PFSK-1 (cell line): ENCODE data around the gene ANKZF1.
A peak's percentile ranks its signal among the peaks of the same experiment; 100 is the strongest.

Experiments
- FOXP2 ChIP-seq: optimal IDR thresholded peaks from 2 replicates; pipeline ENCODE3; 2011; ENCODE audit warnings: borderline replicate concordance, control low read depth, inconsistent platforms; ENCODE audit not compliant: insufficient read depth; ENCODE audit errors: extremely low read length, extremely low read depth
- POLR2AphosphoS5 ChIP-seq: IDR thresholded peaks from 2 replicates; pipeline ENCODE4 v1.6.1; 2012; ENCODE audit warnings: low read depth, mild to moderate bottlenecking, control low read depth, low read length, moderate library complexity
- REST ChIP-seq, 2 experiments: IDR thresholded peaks; 2 replicates each; pipeline versions ENCODE4 v1.6.1 to v1.8.0; 2011 to 2012; ENCODE audit warnings: low read depth in 2 of 2, low read length in 2 of 2, control low read depth in 1 of 2, inconsistent platforms in 1 of 2, mild to moderate bottlenecking in 1 of 2, moderate library complexity in 1 of 2; ENCODE audit not compliant: insufficient read depth in 1 of 2
- SIN3A ChIP-seq: IDR thresholded peaks from 2 replicates; pipeline ENCODE4 v1.6.1; 2012; ENCODE audit warnings: mild to moderate bottlenecking, low read length, moderate library complexity, borderline replicate concordance; ENCODE audit not compliant: insufficient read depth
- TAF1 ChIP-seq: IDR thresholded peaks from 2 replicates; pipeline ENCODE4 v1.6.1; 2012; ENCODE audit warnings: low read length, control low read depth, borderline replicate concordance; ENCODE audit not compliant: insufficient read depth

ANKZF1 gene

GRCh38 chr2:219228041-219228910, 1.3 kb upstream of the ANKZF1 start:
- TF ChIP-seq FOXP2: no peak
- TF ChIP-seq REST (IDR thresholded peaks at IDR 0.05; ENCODE audit: insufficient read depth in 1 of 2, low read depth in 2 of 2, low read length in 2 of 2): no peak
- no peak for TF ChIP-seq SIN3A
- no peak for TF ChIP-seq TAF1
- TF ChIP-seq POLR2AphosphoS5: no peak

GRCh38 chr2:219228911-219229304, 698 bp upstream of the ANKZF1 start:
- no peak for TF ChIP-seq POLR2AphosphoS5
- TF ChIP-seq SIN3A: no peak
- no peak for TF ChIP-seq TAF1
- no peak for TF ChIP-seq REST (IDR thresholded peaks at IDR 0.05; ENCODE audit: insufficient read depth in 1 of 2, low read depth in 2 of 2, low read length in 2 of 2)
- TF ChIP-seq FOXP2: no peak

- TF ChIP-seq FOXP2 (no peak), POLR2AphosphoS5 (0 out of 2 replicates have a peak, but pooled peaks have one; percentile 4), REST (IDR thresholded peaks at IDR 0.05; ENCODE audit: insufficient read depth in 1 of 2, low read depth in 2 of 2, low read length in 2 of 2) (no peak), TAF1 (no peak), SIN3A (no peak)
Measured at GRCh38 chr2:219230059-219230540, 494 bp downstream of the ANKZF1 start.

GRCh38 chr2:219234331-219234730, 4.7 kb downstream of the ANKZF1 start:
- no peak for TF ChIP-seq SIN3A
- no peak for TF ChIP-seq FOXP2
- no peak for TF ChIP-seq POLR2AphosphoS5
- TF ChIP-seq TAF1: no peak
- TF ChIP-seq REST (IDR thresholded peaks at IDR 0.05; ENCODE audit: insufficient read depth in 1 of 2, low read depth in 2 of 2, low read length in 2 of 2): no peak
